ENCODE measurements around the gene FBXL4. TPM values are rescaled to one million over a fixed set of nuclear protein-coding genes. Genes with fewer than 3 reads are reported as not detected.

The FBXL4 gene
- total and polyA plus RNA-seq, 2 of the 8 experiments (the other 6 are each of a cell fraction or from before 2014, with no cell fraction given): 6.9 to 13.8 TPM

GRCh38 chr6:98825600-98826230, 122.0 kb downstream of the FBXL4 start:
- ChIA-PET POLR2A (ENCODE audit: partially characterized antibody) (interaction anchor here (1.4 kb wide), 1 partner anchor 8 kb away, joined by 4 read pairs; the partner anchor contains the start of gene POU3F2), CTCF (ENCODE audit: partially characterized antibody) (interaction anchor here (0.8 to 1.2 kb wide), 2 partner anchors 13 to 19 kb away, joined by 3 read pairs; no protein-coding TSS in a partner anchor)
- Histone ChIP-seq H3K56ac (replicated peaks; ENCODE audit: insufficient read length, low read depth, low read length) (no peak overlapping the region), H3K23ac (ENCODE audit: insufficient read length) (no peak overlapping the region), H3K36me3 (ENCODE audit: control insufficient read depth in 2 of 4, insufficient read depth in 4 of 4, low read length in 3 of 4) (no peaks in the 10 kb centered on the region), H3K4ac (replicated peaks; ENCODE audit: insufficient read length, low read depth, low read length) (no peak overlapping the region), H3K18ac (ENCODE audit: extremely low read depth, low read length) (no peak overlapping the region), H2BK15ac (ENCODE audit: low read length) (no peak overlapping the region), H2BK12ac (ENCODE audit: low read depth, low read length) (0 out of 2 replicates have a peak overlapping the region, but pooled peaks have one; percentile 4), H4K5ac (ENCODE audit: insufficient read length, low read depth, low read length) (no peak overlapping the region), H4K20me1 (replicated peaks in 1 of 2; ENCODE audit: control insufficient read depth in 1 of 2, insufficient read depth in 2 of 2, low read length in 2 of 2) (peaks cover 0 to 8% of the 10 kb centered on the region in 2 experiments), H3K9me3 (ENCODE audit: insufficient read depth in 2 of 2, low read depth in 1 of 2, low read length in 1 of 2) (no peaks in the 10 kb centered on the region), H3K23me2 (ENCODE audit: low read depth, low read length) (peaks cover 14% of the 10 kb centered on the region), H2BK5ac (ENCODE audit: low read depth, low read length) (no peak overlapping the region), H4K8ac (ENCODE audit: extremely low read depth, insufficient read depth, low read length) (no peak overlapping the region), H3K4me3 (ENCODE audit: extremely low read depth in 1 of 4, insufficient read depth in 2 of 4, low read depth in 3 of 4, low read length in 4 of 4) (peak overlapping the region; percentile 55 to 75 (median 62); a peak in 7 of 8 replicates), H2AFZ (ENCODE audit: low read length) (no peak overlapping the region), H3K14ac (ENCODE audit: insufficient read length) (no peak overlapping the region), H4K91ac (replicated peaks; ENCODE audit: insufficient read length, low read length) (no peak overlapping the region), H3K79me1 (ENCODE audit: low read depth, low read length) (no peaks in the 10 kb centered on the region), H2BK120ac (replicated peaks; ENCODE audit: low read depth, low read length) (no peak overlapping the region), H3K4me2 (ENCODE audit: insufficient read depth in 1 of 2, low read depth in 2 of 2, low read length in 2 of 2) (peak overlapping the region; percentile 92 to 93), H3K79me2 (ENCODE audit: control insufficient read depth in 1 of 2, insufficient read depth in 2 of 2, low read length in 2 of 2) (no peaks in the 10 kb centered on the region), H3K9ac (replicated peaks in 1 of 4; ENCODE audit: extremely low read depth in 1 of 4, low read depth in 3 of 4, low read length in 3 of 4) (no peak overlapping the region), H3K27ac (ENCODE audit: low read depth, low read length) (no peak overlapping the region), H3K4me1 (replicated peaks in 1 of 4; ENCODE audit: control insufficient read depth in 3 of 4, insufficient read depth in 4 of 4, low read length in 3 of 4) (peaks cover 2 to 14% (median 6%) of the 10 kb centered on the region in 4 experiments), H2BK20ac (ENCODE audit: low read length) (no peak overlapping the region), H3K27me3 (replicated peaks in 1 of 4; ENCODE audit: control insufficient read depth in 3 of 4, extremely low read depth in 1 of 4, insufficient read depth in 3 of 4, low read length in 3 of 4) (peaks cover 44 to 85% (median 67%) of the 10 kb centered on the region in 4 experiments), H2AK5ac (ENCODE audit: low read depth, low read length) (no peak overlapping the region)
- FAIRE-seq: peak; percentile 28
- no peak for DNase-seq (ENCODE audit: low read depth in 1 of 2, low spot score in 2 of 2)
- 4% methylated on average over 19 of the region's 19 CpGs; no CpG with 5 or more reads in 1 of the 2 experiments for WGBS, 2 experiments (ENCODE audit: extremely low coverage in 1 of 2, insufficient coverage in 1 of 2, insufficient read length in 1 of 2, insufficient replicate concordance in 2 of 2, low coverage in 1 of 2, low lambda C conversion rate in 2 of 2, missing lambda C conversion rate in 1 of 2)
- TF ChIP-seq SUZ12 (IDR thresholded peaks at IDR 0.05; ENCODE audit: low read length): peak; percentile 54; the same call in 1 of the 2 replicates

Data from H1 (cell line).